Measurements from ENCODE around the gene CCR7.

Gene CCR7

DNA sequence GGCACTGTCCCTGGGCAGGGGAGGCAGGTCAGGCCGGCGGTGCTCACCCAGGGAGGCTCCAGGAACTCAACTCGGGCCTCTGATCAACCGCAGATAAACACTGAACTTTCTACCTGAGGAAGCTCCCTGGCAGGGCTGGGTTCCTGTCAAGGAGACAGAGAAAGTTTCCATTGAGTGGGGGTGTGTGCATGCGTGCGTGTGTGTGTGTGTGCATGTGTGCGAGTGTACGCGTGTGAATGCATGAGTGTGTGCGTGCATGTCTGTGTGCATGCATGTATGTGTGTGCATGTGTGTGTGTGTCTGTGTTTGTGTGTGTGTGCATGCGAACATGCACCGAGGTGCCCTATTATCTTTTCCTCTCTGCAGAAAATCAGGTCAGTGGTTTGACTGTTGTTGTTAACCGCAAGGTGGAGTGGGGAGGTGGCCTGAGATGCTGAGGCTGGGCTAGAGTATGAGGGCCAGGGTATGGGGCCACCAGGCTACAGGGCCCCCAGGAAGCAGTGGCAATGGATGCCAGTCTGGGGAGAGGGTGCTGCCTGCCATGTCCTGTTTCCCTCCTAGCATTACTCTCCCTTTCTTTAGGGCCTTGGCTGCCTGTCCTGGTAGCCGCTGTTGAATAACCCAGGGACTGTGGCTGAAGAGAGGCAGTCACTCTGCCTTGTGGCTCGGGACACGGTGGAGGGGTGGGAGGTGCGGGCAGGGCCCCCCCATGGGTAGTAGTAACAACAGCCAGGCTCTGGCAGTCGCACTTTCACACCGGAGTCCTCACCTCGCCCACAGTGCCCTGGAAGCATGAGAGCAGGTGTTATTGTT, 24.0 kb downstream of the CCR7 start:
- Histone ChIP-seq H3K27me3 (ENCODE audit: control insufficient read depth, insufficient read depth, low read length) (no peaks in the 10 kb centered on the region), H3K9me3 (ENCODE audit: control insufficient read depth, low read length) (no peaks in the 10 kb centered on the region), H3K9ac (ENCODE audit: low read length) (peak overlapping the region; percentile 45), H3K36me3 (ENCODE audit: control insufficient read depth, insufficient read depth, low read length) (no peaks in the 10 kb centered on the region), H3K4me3 (ENCODE audit: low read length) (no peak overlapping the region), H3K4me1 (ENCODE audit: control insufficient read depth, insufficient read depth, low read length) (peaks cover 33% of the 10 kb centered on the region)

DNA sequence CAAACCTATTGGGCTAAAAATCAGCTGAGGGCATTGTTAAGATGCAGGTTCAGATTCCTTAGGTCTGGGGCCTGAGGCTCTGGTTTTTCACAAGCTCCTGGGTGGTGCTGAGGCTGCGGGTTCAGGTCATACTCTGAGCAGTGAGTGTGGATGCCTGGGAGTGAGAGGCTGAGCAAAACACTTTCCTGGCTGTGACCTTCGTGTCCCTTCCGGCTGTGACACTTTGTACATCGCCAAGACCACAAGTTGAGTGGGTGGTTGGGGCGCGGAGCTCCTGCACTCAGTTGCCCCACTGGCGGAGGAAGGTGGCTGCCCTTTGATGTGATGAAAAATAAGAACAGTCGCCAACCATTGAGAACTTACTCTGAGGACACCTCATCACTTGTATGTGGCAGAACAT, 24.8 kb downstream of the CCR7 start:
- Histone ChIP-seq H3K9ac (ENCODE audit: low read length) (no peak overlapping the region), H3K4me3 (ENCODE audit: low read length) (no peak overlapping the region), H3K27me3 (ENCODE audit: control insufficient read depth, insufficient read depth, low read length) (no peaks in the 10 kb centered on the region), H3K9me3 (ENCODE audit: control insufficient read depth, low read length) (no peaks in the 10 kb centered on the region), H3K4me1 (ENCODE audit: control insufficient read depth, insufficient read depth, low read length) (peaks cover 35% of the 10 kb centered on the region), H3K36me3 (ENCODE audit: control insufficient read depth, insufficient read depth, low read length) (no peaks in the 10 kb centered on the region)

DNA sequence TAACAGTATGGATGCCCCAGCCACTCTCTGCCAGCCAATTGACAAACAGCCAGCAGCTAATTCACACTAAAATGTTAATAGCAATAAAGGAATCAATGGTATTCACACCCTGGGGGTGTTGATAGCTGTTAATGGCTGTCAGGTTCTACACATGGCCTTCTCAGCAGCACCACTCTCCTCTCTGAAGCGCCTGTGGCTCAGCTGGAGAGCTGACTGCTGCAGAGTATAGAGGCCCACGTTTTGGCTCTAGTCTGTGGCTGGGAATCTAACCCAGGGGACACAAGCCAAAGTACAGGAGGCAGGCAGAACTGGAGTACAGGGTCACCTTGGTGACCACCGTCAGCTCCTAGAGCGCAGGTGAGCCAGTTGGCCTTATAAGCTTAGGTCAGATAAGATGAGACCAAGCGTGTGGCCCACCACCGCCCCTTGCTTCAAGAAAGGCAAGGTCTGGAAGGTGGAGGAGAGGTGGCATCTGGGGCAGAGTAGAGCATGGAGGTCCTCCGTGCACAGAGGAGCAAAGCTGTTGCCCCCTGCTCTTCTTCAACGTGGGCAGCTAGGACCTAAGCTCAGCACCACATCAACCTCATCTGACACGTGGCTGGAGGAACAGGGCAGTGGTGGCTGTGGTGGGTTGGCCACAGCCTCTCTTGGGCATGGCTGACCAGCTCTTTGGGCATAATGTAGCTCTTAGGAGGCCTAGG, 25.4 kb downstream of the CCR7 start:
- H3K4me3 ChIP-seq (ENCODE audit: low read length), result no peak overlapping the region
- no peaks in the 10 kb centered on the region for H3K36me3 ChIP-seq (ENCODE audit: control insufficient read depth, insufficient read depth, low read length)
- H3K27me3 ChIP-seq (ENCODE audit: control insufficient read depth, insufficient read depth, low read length), result no peaks in the 10 kb centered on the region
- peaks cover 35% of the 10 kb centered on the region for H3K4me1 ChIP-seq (ENCODE audit: control insufficient read depth, insufficient read depth, low read length)
- no peaks in the 10 kb centered on the region for H3K9me3 ChIP-seq (ENCODE audit: control insufficient read depth, low read length)
- no peak overlapping the region for H3K9ac ChIP-seq (ENCODE audit: low read length)

DNA sequence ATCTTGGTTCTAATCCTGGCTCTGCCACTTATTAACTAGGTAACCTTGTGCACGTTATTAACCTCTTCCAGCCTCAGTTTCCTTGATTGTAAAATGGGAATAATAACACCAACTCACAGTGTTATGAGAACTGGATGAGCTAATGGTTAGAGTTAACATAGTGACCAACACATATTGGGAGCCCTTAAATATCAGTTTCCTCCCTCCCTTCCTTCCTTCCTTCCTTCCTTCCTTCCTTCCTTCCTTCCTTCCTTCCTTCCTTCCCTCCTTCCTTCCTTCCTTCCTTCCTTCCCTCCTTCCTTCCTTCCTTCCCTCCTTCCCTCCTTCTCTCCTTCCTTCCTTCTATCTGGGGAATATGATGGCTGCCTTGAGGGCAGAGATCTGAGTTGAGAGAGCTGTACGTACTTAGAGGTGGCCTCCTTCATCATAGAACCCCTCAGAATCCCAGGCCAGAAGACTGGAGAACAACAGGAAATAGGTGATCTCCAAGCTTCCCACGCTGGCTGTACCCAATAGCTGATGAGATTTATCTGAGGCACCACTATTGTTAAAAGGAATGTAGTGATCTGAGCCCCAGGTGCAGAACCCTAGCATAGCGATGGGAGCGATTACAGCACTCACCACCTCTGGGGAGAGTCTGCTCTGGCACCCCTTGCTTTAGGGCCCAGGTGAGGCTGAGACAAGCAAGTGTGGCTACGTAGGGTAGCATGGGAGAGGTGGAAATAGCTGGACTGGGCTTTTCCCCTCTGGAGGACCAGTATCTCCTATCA, 26.2 kb downstream of the CCR7 start:
- H3K36me3 ChIP-seq (ENCODE audit: control insufficient read depth, insufficient read depth, low read length), result no peaks in the 10 kb centered on the region
- H3K9me3 ChIP-seq (ENCODE audit: control insufficient read depth, low read length), result no peaks in the 10 kb centered on the region
- H3K9ac ChIP-seq (ENCODE audit: low read length), result no peak overlapping the region
- H3K4me1 ChIP-seq (ENCODE audit: control insufficient read depth, insufficient read depth, low read length), result peaks cover 35% of the 10 kb centered on the region
- H3K4me3 ChIP-seq (ENCODE audit: low read length), result no peak overlapping the region
- H3K27me3 ChIP-seq (ENCODE audit: control insufficient read depth, insufficient read depth, low read length), result no peaks in the 10 kb centered on the region

DNA sequence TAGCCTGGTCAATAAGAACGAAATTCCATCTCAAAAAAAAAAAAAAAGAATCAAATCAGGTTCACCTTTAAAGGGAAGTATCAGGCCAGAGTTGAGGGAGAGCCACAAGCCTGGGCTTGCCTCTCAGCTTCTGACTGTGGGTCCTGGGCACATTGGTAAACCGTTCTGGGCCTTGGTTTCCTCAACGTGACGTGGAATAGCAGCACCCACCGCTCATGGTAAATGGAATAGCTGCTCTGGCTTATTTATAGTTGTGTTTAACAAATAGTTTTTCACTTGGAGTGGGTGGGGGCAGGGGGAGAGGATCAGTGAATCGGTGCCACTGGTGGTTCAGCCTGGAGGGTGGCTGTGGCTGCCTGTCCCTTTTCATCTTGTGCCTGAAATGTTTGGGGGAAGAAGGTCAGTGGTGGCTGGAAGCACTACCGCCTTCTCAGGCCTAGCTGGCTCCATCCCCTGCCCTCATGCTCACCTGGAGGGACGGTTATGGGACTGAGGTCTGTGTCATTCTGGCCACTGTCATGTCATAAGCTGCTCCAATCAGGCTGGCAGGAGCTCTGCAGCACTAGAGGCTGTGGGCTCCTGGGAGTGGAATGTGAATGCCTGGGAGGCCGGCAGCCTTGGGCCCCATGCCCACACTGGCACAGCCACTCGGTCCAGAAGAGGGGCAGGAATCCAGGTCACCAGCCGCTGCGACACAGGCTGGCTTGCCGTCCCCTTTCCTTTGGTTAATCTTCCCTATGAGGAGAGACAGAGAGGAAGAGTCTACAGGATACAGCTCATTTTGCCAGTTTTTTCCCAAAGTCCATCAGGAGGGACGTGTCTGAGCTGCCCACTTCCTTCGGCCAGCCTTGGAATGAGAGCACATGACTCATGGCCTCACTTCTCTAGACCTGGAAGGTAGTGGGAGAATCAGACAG, 27.0 kb downstream of the CCR7 start:
- no peaks in the 10 kb centered on the region for H3K36me3 ChIP-seq (ENCODE audit: control insufficient read depth, insufficient read depth, low read length)
- H3K27me3 ChIP-seq (ENCODE audit: control insufficient read depth, insufficient read depth, low read length), result no peaks in the 10 kb centered on the region
- no peak overlapping the region for H3K4me3 ChIP-seq (ENCODE audit: low read length)
- H3K4me1 ChIP-seq (ENCODE audit: control insufficient read depth, insufficient read depth, low read length), result peaks cover 40% of the 10 kb centered on the region
- no peaks in the 10 kb centered on the region for H3K9me3 ChIP-seq (ENCODE audit: control insufficient read depth, low read length)
- H3K9ac ChIP-seq (ENCODE audit: low read length), result no peak overlapping the region

DNA sequence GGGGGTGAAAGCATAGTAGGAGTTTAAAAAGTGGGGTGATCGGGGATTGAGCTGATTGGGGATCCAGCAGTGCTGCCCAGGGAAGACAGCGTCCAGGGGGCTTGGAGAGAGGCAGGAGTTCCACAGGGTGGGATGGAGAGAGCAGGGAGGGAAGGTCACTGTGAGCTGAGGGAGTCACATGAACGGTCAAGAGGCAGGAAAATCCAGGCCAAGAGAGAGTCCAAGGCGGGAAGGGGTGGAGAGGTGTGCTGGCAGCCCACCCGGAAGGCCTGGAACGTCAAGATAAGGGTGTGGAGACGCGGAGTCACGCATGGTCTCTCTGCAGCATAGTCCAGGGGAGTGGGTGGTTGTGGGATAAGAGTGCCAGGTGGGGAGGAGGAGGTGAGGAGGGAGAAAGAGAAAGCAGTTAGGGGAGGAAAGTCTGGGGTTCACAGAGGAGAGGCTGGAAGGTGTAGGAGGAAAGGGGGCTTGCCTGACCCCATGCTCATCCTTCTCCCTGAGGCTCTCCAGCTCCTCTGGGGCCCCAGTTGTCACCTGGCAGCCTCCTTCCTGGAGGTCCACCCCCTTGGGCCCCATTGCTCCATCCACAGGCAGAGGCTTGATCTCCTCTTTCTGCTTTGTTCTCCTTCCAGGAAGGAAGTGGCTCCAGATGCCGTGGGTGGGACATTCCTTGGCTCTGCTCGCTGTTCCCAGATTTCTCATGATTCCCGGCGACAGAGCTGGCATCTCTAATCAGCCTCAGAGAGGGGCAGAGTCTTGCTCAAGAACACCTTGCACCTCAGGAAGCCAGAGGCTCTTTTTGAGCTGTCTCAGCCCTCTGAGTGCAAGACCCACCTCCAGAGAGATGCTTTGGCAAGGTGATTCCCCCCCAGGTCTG, 28.7 kb downstream of the CCR7 start:
- H3K4me3 ChIP-seq (ENCODE audit: low read length), result no peak overlapping the region
- H3K27me3 ChIP-seq (ENCODE audit: control insufficient read depth, insufficient read depth, low read length), result no peaks in the 10 kb centered on the region
- H3K4me1 ChIP-seq (ENCODE audit: control insufficient read depth, insufficient read depth, low read length), result peaks cover 33% of the 10 kb centered on the region
- H3K9me3 ChIP-seq (ENCODE audit: control insufficient read depth, low read length), result no peaks in the 10 kb centered on the region
- H3K9ac ChIP-seq (ENCODE audit: low read length), result no peak overlapping the region
- no peaks in the 10 kb centered on the region for H3K36me3 ChIP-seq (ENCODE audit: control insufficient read depth, insufficient read depth, low read length)

DNA sequence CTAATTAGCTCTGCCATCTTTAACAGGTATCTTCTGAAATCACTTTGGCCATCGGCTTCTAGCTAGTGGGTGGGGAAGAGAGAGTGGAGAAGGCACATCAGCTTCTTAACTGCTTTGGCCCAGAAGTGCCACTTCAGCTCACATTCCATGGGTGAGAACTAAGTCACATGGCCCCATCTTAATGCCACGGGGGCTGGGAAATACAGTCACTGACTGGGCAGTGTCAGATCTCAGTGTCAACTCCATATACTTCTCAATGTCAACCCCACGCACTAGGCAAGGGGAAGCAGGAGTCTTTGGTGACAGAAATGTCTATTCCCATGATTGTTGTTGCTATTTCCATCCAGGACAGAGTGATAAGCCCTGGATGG, 29.4 kb downstream of the CCR7 start:
- H3K4me3 ChIP-seq (ENCODE audit: low read length), result no peak overlapping the region
- no peaks in the 10 kb centered on the region for H3K36me3 ChIP-seq (ENCODE audit: control insufficient read depth, insufficient read depth, low read length)
- H3K27me3 ChIP-seq (ENCODE audit: control insufficient read depth, insufficient read depth, low read length), result no peaks in the 10 kb centered on the region
- H3K9me3 ChIP-seq (ENCODE audit: control insufficient read depth, low read length), result no peaks in the 10 kb centered on the region
- H3K4me1 ChIP-seq (ENCODE audit: control insufficient read depth, insufficient read depth, low read length), result peaks cover 27% of the 10 kb centered on the region
- H3K9ac ChIP-seq (ENCODE audit: low read length), result no peak overlapping the region

DNA sequence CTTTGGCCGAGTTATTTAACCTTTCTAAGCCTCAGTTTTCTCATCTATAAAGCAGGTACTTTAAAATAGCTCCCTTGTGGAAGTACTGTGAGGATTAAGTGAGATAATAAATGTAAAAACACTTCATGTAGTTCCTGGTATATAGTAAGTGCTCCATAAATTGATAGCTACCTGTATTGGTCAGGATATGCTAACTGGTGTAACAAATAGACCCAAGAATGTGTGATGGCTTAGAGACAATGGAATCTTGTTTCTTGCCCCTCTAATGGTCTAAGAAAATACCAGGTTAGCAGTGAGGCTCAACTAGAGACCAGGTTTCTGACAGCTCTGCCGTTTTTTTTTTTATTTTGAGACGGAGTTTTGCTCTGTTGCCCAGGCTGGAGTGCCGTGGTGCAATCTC, 29.8 kb downstream of the CCR7 start:
- Histone ChIP-seq H3K4me1 (ENCODE audit: control insufficient read depth, insufficient read depth, low read length) (peaks cover 24% of the 10 kb centered on the region), H3K9me3 (ENCODE audit: control insufficient read depth, low read length) (no peaks in the 10 kb centered on the region), H3K4me3 (ENCODE audit: low read length) (no peak overlapping the region), H3K27me3 (ENCODE audit: control insufficient read depth, insufficient read depth, low read length) (no peaks in the 10 kb centered on the region), H3K36me3 (ENCODE audit: control insufficient read depth, insufficient read depth, low read length) (no peaks in the 10 kb centered on the region), H3K9ac (ENCODE audit: low read length) (no peak overlapping the region)

DNA sequence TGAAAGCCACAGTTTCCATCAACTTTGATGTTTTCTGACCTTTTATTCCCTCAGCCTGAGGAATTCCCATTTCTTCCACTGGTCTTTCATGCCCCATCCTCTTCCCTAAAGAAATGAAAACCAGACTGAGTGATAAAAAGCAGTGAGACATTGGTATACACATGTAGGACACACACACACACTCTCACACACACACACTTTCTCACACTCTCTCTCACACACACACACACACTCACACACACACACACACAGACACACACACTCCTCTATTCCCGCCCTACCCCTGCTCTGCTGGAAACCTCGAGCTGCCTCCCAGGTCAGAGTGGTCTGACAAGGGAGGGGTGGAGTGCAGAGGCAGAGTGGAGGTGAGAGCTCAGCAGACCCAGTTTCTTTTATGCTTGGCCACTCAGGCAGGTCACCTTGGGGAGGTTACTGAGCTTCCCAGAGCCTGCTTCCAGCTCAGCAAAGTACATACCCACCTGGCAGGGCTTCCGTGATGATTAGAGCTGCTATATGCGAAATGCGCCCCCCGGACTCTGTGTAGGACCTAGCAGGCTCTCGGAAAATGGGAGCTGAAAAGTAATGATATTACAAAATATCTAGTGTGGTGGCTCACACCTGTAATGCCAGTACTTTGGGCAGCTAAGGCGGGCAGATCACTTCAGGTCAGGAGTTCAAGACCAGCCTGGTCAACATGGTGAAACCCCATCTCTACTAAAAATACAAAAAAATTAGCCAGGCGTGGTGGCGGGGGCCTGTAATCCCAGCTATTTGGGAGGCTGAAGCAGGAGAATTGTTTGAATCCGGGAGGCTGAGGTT, 30.7 kb downstream of the CCR7 start:
- Histone ChIP-seq H3K4me1 (ENCODE audit: control insufficient read depth, insufficient read depth, low read length) (peaks cover 24% of the 10 kb centered on the region), H3K9me3 (ENCODE audit: control insufficient read depth, low read length) (no peaks in the 10 kb centered on the region), H3K9ac (ENCODE audit: low read length) (no peak overlapping the region), H3K4me3 (ENCODE audit: low read length) (no peak overlapping the region), H3K36me3 (ENCODE audit: control insufficient read depth, insufficient read depth, low read length) (no peaks in the 10 kb centered on the region), H3K27me3 (ENCODE audit: control insufficient read depth, insufficient read depth, low read length) (no peaks in the 10 kb centered on the region)

DNA sequence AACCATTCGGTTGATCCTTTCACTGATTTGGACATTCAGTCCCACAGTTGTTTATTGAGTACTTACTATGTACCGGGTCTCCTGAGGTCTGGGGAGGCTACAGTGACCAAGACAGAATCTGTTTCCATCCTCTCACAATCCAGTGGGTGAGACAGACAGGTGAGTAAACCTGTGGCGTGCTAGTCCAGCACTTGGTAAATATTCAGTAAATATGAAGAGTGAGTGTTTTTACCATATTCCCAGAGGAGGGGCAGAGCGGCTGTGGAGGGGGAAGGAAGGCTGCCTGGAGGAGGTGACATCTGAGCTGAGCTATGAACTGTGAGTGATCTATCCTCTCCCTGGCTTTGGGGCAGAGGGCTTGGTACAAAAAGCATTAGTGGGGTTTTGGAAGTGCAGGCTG, 31.4 kb downstream of the CCR7 start:
- H3K4me1 ChIP-seq (ENCODE audit: control insufficient read depth, insufficient read depth, low read length), result peaks cover 24% of the 10 kb centered on the region
- no peaks in the 10 kb centered on the region for H3K36me3 ChIP-seq (ENCODE audit: control insufficient read depth, insufficient read depth, low read length)
- H3K4me3 ChIP-seq (ENCODE audit: low read length), result no peak overlapping the region
- no peaks in the 10 kb centered on the region for H3K27me3 ChIP-seq (ENCODE audit: control insufficient read depth, insufficient read depth, low read length)
- no peaks in the 10 kb centered on the region for H3K9me3 ChIP-seq (ENCODE audit: control insufficient read depth, low read length)
- no peak overlapping the region for H3K9ac ChIP-seq (ENCODE audit: low read length)
